HG02852 (cell line): Measurements from ENCODE around the gene NCF4.
A peak's percentile ranks its signal among the peaks of the same experiment; 100 is the strongest.

Experiments used
- ATAC-seq: cut with Tn5 transposase; IDR thresholded peaks from one replicate; pipeline ENCODE4 v1.9.1; 2021; ENCODE audit warnings: mild to moderate bottlenecking, moderate library complexity; ENCODE audit not compliant: unreplicated experiment

The NCF4 gene

GRCh38 chr22:36918586-36919284 lies 57.9 kb downstream of the NCF4 start:
- ATAC-seq, result no peak

- ATAC-seq, result peak; percentile 44
These were observed 60.7 kb downstream of the NCF4 start for GRCh38 chr22:36921309-36922104.

GRCh38 chr22:36922105-36922608 lies 61.4 kb downstream of the NCF4 start:
- ATAC-seq, result no peak

- ATAC-seq, result no peak
These were observed 61.9 kb downstream of the NCF4 start for GRCh38 chr22:36922711-36923110.

GRCh38 chr22:36923131-36923788 lies 62.5 kb downstream of the NCF4 start:
- no peak for ATAC-seq

GRCh38 chr22:36924151-36924698 lies 63.4 kb downstream of the NCF4 start:
- ATAC-seq, result no peak

- no peak for ATAC-seq
These were observed 64.8 kb downstream of the NCF4 start for GRCh38 chr22:36925388-36926290.

GRCh38 chr22:36926309-36926708 lies 65.5 kb downstream of the NCF4 start:
- no peak for ATAC-seq

- no peak for ATAC-seq
These were observed 66.1 kb downstream of the NCF4 start for GRCh38 chr22:36926721-36927435.
